Measurements from ENCODE around the gene ZFP69B.
"Not testable (repeated sequence)": the region's sequence is repeated elsewhere in the genome, so short reads cannot be mapped to it uniquely, and the experiment has no call there.

ZFP69B gene

GRCh38 chr1:40435876-40436275 is 14.4 kb upstream of the ZFP69B start:
- no peak for DNase-seq (ENCODE audit: low spot score)

- peak; percentile 40 for DNase-seq (ENCODE audit: low spot score)
Observed at GRCh38 chr1:40438391-40439015, 11.8 kb upstream of the ZFP69B start.

- no peak for DNase-seq (ENCODE audit: low spot score)
Observed at GRCh38 chr1:40439247-40439646, 11.0 kb upstream of the ZFP69B start.

GRCh38 chr1:40450495-40451237 is 390 bp downstream of the ZFP69B start:
- peak; percentile 75 for DNase-seq (ENCODE audit: low spot score)

DNA sequence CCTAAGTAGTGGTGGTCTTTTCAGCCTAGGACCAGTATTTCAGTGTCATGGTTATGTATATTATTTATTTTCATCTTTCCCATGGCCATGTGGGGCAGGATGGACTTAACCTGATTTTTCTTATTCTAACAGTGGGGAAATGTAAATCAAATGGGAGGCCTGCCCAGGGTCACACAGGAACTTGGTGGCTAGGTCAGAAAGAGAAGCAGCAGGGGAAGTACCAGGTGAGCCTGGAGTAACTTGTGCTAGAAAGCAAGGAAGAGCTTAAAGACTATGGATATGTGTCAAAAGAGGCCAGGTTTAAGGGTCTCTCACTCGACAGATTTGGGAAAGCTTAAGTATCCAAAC is 936 bp downstream of the ZFP69B start:
- no peak for DNase-seq (ENCODE audit: low spot score)

GRCh38 chr1:40454873-40455272 is 4.6 kb downstream of the ZFP69B start:
- DNase-seq (ENCODE audit: low spot score) = no peak

GRCh38 chr1:40462956-40463590 is 12.8 kb downstream of the ZFP69B start:
- DNase-seq (ENCODE audit: low spot score) = no peak

DNA sequence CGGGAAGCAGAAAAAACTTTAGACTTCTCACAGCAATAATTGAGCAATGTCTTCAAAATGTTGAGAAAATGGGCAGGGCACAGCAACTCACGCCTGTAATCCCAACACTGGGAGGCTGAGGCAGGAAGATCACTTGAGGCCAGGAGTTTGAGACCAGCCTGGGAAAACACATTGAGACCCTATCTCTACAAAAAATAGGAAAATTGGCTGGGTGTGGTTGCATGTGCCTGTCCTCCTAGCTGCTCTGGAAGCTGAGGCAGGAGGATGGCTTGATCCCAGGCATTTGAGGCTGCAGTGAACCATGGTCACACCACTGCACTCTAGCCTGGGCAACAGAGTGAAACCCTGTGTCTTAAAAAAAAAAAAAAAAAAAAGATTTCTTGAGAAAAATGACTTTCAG is 19.1 kb downstream of the ZFP69B start:
- no peak for DNase-seq (ENCODE audit: low spot score)

GRCh38 chr1:40475268-40475667 is 25.0 kb downstream of the ZFP69B start:
- DNase-seq (ENCODE audit: low spot score) = no peak

DNA sequence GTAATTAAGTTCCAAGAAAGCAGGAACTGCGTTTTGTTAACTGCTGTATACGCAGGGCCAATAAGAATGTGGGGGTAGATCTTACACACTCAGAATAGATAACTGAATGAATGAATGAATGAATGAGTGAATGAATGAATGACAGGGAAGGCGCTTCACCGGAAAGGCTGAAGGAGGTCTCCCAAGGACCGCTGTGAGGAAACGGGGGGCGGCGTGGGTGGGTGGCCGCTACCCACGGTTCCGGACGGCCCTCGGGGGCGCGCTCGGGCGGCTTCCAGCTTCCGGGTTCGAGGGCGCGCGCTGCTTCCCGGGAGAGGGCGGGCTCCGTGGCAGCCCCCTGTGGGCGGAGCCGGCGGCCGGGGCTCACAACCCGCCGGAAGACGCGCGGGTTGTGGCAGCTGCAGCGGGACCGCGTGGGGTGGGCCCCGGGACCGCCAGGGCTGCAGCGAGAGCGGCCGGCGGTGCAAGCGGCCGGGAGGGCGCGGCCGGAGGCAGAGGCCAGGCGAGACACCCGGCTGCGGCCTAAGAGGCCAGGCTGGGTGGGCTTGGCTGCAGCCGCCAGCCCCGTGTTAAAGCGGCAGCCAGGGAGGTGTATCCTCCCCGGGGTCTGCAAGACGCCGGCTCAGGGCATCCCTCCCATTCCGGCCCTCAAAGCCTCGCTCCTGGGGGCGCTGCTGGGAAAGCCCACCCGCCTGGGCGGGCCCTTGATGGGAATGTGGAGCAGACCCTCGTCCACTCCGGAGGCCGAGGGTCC is 26.8 kb downstream of the ZFP69B start, which contains the start of gene ZFP69:
Gene ZFP69, plus strand, starts transcription at position 367 of the 754 bp plus-strand sequence. CDS start 2,072 bp downstream, outside the sequence.
- DNase-seq (ENCODE audit: low spot score) = peak; percentile 64

GRCh38 chr1:40477678-40478053 is 27.4 kb downstream of the ZFP69B start:
- no peak for DNase-seq (ENCODE audit: low spot score)

DNA sequence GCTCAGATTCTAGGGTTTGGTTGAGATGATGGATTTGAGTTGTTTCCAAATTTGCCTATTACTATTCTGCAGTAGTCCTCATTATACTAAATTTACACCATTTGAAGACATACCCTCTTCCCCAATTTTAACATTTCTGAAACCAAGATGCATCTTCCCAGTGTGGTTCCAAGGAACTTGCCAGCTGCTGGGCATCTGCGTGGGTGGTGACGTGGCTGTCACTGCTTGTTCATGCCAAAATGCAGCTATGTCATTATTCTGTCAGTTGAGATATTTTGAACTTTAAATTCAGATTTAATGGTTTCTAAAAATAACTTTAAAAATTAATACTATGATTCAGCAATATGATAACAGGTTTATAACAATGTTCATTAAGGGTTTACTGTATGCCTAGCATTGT is 28.0 kb downstream of the ZFP69B start:
- DNase-seq (ENCODE audit: low spot score) = no peak

DNA sequence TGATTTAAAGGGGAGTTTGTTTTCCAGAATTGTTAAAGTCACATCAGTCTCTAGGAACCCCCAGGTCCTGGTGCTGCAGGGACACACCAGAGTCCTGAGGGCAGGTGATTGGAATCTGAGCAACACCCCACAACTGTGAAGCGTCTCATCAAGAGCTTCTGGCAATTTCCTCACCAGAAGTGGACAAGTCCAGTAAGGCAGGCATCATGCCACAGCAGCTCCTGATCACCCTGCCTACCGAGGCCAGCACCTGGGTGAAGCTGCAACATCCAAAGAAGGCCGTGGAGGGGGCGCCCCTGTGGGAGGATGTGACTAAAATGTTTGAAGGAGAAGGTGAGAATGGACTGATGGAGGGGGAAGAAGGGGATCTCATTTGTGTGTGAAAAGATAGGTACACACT is 28.9 kb downstream of the ZFP69B start:
- DNase-seq (ENCODE audit: low spot score) = no peak

DNA sequence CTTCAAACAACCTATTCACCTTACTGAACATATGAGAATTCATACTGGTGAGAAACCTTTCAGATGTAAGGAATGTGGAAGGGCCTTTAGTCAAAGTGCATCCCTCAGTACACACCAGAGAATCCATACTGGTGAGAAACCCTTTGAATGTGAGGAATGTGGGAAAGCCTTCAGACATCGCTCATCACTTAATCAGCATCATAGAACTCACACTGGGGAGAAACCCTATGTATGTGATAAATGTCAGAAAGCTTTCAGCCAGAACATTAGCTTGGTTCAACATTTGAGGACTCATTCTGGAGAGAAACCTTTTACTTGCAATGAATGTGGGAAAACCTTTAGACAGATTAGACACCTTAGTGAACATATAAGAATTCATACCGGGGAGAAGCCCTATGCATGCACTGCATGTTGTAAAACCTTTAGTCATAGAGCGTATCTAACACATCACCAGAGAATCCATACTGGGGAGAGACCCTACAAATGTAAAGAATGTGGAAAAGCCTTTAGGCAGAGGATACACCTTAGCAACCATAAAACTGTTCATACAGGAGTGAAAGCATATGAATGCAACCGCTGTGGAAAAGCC is 45.1 kb downstream of the ZFP69B start:
- no peak for DNase-seq (ENCODE audit: low spot score)

- not testable (repeated sequence) for DNase-seq (ENCODE audit: low spot score)
Observed at GRCh38 chr1:40502651-40503050, 52.4 kb downstream of the ZFP69B start.

- no peak for DNase-seq (ENCODE audit: low spot score)
Observed at GRCh38 chr1:40507973-40508372, 57.7 kb downstream of the ZFP69B start.

GRCh38 chr1:40508375-40509341 is 58.4 kb downstream of the ZFP69B start, which contains the start of gene EXO5:
EXO5 (plus strand) TSS chr1:40508767; CDS start chr1:40514545, 5,778 bp downstream.
- DNase-seq (ENCODE audit: low spot score) = peak; percentile 80
